ENCODE data around the gene GC. TPM values are rescaled to one million over a fixed set of nuclear protein-coding genes. Genes with fewer than 3 reads are reported as not detected.
"Not testable (repeated sequence)": the region's sequence is repeated elsewhere in the genome, so short reads cannot be mapped to it uniquely, and the experiment has no call there.

GC gene
- total RNA-seq, 1 experiment from 2014 or later, result not detected

GRCh38 chr4:71804017-71804697, 20.3 kb upstream of the GC start:
- not testable (repeated sequence) for H3K79me1 ChIP-seq (ENCODE audit: insufficient read depth, low read depth, low read length, poor library complexity, severe bottlenecking); H4K5ac ChIP-seq (ENCODE audit: insufficient read length, low read depth, low read length); H3K4ac ChIP-seq (ENCODE audit: low read depth, low read length); H3K27ac ChIP-seq (ENCODE audit: insufficient read length, low read depth, low read length); H4K91ac ChIP-seq (ENCODE audit: insufficient read length, low read depth, low read length); H3K27ac Mint-ChIP-seq; H3K36me3 Mint-ChIP-seq (ENCODE audit: insufficient read depth in 1 of 3, low read depth in 3 of 3); H3K23me2 ChIP-seq (ENCODE audit: insufficient read length, low read depth, low read length, poor library complexity, severe bottlenecking); DNase-seq; H2AFZ ChIP-seq (ENCODE audit: low read length); H3K18ac ChIP-seq (ENCODE audit: insufficient read length, low read depth, low read length); H4K8ac ChIP-seq (replicated peaks; ENCODE audit: insufficient read length, low read depth, low read length); H2BK15ac ChIP-seq (ENCODE audit: low read depth, low read length); H3K9ac ChIP-seq (ENCODE audit: extremely low read depth, insufficient read length, low read length); H3T11ph ChIP-seq (ENCODE audit: low read length); H3K4me1 ChIP-seq (ENCODE audit: insufficient read depth, low read length); H3K9me3 ChIP-seq (ENCODE audit: control insufficient read depth, low read depth, low read length); H3K4me2 ChIP-seq (ENCODE audit: insufficient read depth, insufficient read length, low read length); H3K27me3 Mint-ChIP-seq (ENCODE audit: low read depth); H3K14ac ChIP-seq (ENCODE audit: insufficient read depth, low read length); H3K9me3 Mint-ChIP-seq; H3K4me1 Mint-ChIP-seq; H2BK5ac ChIP-seq (ENCODE audit: insufficient read length, low read length); H4K20me1 ChIP-seq (ENCODE audit: control insufficient read depth, insufficient read depth, insufficient read length); H3K79me2 ChIP-seq (ENCODE audit: insufficient read depth, low read length); H2BK120ac ChIP-seq (ENCODE audit: low read depth, low read length, poor library complexity, severe bottlenecking); H3K4me3 Mint-ChIP-seq; H3K27me3 ChIP-seq (ENCODE audit: insufficient read depth, low read length); H3K23ac ChIP-seq (ENCODE audit: insufficient read length, low read depth, low read length); H2AK5ac ChIP-seq (ENCODE audit: insufficient read length, low read length); H2BK12ac ChIP-seq (ENCODE audit: insufficient read length, low read depth, low read length); H3K56ac ChIP-seq (ENCODE audit: insufficient read length, low read depth, low read length); H2BK20ac ChIP-seq (ENCODE audit: low read depth, low read length, poor library complexity, severe bottlenecking)
- WGBS (ENCODE audit: extremely low coverage, insufficient read length, low lambda C conversion rate), result no CpG with 5 or more reads among the region's 4 CpGs
